HG03159 (cell line): ENCODE data around the gene OPCML.

Experiments used
- ATAC-seq: cut with Tn5 transposase; IDR thresholded peaks from one replicate; pipeline ENCODE4 v1.9.1; 2021; ENCODE audit warnings: mild to moderate bottlenecking, moderate library complexity; ENCODE audit not compliant: unreplicated experiment

The OPCML gene

DNA sequence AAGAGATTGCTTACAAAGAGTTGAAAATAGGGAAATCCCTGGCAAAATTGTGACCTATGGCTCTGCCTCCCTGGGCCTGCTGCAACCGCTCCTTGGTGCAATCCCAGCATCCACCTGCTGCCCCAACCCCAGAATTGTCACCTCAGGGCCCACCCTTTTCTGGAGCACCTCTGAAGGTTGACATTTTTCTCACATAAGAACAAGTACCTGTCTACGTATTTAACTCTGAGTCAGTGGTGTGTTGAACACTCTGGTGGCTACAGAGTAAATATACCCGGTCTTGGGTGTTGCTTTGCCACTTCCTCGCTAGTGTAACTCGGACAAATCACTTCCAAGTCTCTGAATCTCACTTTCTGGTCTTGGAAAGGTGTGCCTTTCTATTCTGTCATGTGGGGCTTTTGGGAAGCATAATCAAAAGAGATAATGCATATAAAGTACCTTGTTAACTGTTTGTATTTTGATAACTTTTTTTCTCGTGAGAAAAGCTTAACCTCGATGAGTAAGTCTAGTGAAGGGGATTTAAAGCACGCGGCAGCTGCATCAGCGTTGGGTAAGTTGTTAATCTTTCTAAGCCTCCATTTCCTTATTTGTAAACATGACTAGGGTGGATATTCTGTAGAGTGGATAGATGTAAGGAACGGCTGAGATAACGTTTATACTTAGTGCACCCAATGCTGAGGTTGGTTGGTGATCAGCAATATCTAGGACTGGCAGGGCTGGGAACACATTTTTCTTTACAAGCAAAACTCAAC, 881.2 kb downstream of the OPCML start:
- ATAC-seq = no peak

DNA sequence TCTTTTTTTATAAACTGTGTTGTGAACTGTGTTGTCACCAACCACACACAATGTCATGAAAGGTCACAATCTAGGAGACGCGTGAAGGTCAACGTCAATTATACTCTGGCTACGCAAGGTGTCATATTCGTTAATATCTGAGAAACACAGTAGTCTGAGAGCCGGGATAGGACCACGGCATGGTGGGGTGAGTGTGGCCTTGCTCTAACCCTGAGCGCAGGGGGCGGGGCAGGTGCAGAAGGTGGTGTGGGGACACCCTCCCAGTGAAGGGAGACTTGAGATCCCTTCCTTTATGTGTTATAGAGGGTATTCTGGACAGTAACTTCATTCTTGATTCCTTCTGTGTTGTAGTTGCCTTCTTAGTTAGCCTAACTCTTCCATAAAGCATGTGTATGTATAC, 883.0 kb downstream of the OPCML start:
- no peak for ATAC-seq

GRCh38 chr11:132648851-132649250, 883.5 kb downstream of the OPCML start:
- ATAC-seq = no peak

DNA sequence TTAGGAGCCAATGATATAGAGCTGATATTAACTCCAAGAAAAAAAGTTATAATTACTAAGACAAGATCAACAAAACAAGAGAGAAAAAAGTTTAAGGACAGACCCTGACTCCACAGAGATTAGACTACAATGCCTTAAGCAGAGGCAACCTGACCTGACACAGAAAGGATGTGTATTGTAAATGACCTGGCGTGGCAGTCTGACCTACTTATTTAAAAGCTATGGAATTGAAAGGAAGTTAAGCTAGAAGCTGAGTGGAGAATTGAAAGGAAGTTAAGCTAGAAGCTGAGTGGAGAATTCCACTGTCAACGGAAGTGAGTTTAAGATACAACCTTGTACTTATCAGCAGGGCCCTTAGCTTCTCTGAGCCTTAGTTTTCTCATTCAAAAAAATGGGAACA, 885.4 kb downstream of the OPCML start:
- ATAC-seq = no peak

DNA sequence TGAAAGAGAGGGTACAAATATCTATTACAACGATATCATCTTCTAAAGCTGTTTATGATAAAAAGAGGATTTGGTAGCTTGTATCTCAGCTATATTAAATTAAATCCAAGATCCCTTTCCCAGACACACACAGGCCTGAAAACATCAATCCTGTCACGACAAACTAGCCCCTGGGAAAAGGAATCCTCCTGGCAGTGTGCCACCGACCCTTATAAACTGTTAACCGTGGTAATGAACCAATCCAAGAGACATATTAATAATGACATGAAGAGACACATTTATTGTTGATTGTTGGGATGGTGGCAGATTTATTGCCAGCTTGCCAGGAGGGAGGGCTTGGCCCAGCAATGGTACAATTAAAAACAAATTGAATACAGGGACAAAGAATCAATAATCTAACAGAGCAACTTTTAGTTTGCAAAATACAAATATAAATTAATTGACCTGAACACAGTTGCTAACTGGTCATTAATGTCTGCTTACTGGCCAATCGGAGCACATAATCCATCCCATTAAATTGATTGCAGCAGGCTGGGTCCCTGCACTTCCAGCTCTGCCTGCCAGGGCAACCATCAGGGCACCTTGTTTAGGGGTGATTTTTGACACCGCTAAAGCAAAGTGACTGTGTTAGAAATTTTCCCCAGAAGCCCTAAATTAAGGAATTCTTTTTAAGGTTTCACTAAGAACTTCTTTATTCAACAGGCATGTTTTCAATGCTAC, 887.6 kb downstream of the OPCML start:
- ATAC-seq = no peak

GRCh38 chr11:132643239-132643638, 889.1 kb downstream of the OPCML start:
- no peak for ATAC-seq

DNA sequence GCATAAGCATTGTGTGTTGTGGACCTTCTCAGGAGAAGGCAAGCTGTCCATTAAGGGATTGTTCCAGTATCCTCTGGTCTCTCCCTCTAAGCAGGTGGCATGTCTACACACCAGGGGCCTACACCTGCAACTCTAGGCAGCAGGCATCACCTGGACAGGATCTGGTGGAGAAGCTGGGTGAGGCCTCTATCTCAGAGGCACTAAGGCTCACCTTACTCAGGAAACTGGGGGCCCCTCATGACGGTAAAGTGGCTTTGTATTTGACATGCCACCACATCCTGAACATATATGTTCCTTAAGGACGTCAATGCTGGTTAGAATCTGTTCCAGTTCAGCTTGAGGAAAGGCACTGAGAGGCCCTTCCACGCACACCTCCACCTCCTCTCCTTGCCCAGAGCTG, 891.3 kb downstream of the OPCML start:
- no peak for ATAC-seq

- ATAC-seq = no peak
Observed at GRCh38 chr11:132639986-132640385, 892.3 kb downstream of the OPCML start.

GRCh38 chr11:132639403-132639802, 892.9 kb downstream of the OPCML start:
- no peak for ATAC-seq

DNA sequence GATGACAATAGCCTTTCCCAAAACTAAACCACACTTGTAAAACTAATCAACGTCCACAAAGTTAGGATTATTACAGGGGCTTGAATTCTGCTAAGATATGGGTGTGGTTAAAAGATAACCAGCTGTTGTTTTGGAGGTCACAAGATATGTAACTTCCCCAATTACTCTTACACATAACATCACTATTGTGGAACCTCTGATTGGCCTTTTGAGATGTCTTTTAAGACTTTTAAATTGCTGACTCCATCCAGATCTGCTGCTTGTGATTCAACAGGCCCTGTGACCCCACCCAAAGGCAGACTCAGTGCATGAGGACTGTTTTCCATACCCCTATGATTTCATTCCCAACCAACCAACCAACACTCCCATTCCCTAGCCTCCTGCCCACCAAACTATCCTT, 893.9 kb downstream of the OPCML start:
- ATAC-seq = no peak

DNA sequence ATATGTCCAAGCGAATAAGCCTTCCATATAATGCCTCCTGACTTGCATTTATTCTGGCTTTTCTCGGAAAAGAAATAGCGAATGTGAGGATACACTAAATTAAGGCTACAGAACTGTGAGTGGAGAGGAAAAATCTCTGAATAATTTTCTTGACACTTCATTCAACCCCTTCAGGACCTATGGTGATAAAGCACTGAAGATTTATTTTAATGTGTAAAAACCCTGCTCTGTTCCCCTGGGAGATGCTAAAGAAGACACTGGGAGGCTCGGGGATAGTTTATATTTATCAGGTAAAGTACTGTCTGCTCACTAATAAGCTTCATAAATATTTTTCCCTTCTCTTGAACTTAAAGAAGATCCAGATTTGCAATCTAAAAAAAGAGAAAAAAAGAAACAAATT, 895.8 kb downstream of the OPCML start:
- no peak for ATAC-seq

DNA sequence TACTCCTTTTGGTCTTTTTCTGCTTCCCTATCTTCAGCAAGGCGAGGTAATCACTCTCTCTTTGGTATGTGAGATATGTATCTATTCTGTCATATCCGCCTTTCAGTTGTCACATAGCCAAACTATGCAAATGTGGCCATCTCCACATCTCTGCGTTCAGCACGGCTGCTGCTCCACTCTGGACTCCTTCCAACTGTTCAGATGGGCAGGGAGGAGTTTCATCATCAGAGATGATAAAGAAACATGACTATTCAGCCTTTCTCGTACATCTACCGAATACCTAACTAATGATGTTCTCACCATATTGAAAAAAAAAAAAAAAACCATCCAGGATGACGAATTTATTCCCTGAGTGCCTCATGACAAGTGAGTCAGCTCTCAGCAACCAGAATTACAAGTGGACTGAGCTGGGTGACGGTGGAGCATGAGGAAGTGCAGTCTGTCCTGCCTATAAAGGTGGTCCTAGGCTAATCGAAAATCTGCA, 899.6 kb downstream of the OPCML start:
- ATAC-seq = no peak

GRCh38 chr11:132631989-132632388, 900.3 kb downstream of the OPCML start:
- no peak for ATAC-seq

GRCh38 chr11:132627981-132628380, 904.3 kb downstream of the OPCML start:
- ATAC-seq = no peak

DNA sequence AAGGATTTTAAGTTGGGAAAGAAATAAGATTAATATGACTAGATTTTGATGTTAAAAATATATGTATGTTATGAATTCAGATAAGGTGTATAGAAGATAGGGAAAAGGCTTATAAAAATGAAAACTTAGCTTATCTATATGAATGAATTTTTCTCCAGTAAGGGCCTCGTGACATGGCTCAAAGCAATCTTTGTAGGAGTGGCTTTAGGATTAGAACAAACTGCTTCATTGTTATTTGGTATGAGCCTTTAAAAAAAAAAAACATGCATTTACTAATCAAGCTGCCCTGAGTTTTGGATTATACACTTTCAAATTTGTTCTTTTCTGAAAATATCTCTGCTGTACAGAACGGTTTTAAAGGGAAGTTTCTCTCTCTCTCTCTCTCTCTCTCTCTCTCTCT, 905.9 kb downstream of the OPCML start:
- no peak for ATAC-seq

DNA sequence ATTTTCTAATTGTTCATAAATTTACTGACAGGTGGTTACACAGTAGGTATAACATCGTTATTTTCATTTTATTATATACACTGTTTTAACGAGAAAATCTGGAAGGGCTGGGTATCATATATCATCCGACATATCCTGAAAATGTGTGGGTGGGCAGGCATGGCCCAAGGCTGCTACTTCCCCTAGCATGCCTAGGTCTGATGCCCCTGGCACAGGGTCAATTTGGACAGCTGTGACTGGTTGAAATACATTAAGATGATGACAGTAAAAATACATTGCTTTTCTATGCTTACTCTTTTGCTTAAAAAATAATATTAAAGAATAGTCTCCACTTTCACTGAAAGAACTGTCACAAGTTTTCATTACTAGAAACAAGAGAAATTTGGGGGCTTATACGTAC, 908.8 kb downstream of the OPCML start:
- ATAC-seq = no peak

DNA sequence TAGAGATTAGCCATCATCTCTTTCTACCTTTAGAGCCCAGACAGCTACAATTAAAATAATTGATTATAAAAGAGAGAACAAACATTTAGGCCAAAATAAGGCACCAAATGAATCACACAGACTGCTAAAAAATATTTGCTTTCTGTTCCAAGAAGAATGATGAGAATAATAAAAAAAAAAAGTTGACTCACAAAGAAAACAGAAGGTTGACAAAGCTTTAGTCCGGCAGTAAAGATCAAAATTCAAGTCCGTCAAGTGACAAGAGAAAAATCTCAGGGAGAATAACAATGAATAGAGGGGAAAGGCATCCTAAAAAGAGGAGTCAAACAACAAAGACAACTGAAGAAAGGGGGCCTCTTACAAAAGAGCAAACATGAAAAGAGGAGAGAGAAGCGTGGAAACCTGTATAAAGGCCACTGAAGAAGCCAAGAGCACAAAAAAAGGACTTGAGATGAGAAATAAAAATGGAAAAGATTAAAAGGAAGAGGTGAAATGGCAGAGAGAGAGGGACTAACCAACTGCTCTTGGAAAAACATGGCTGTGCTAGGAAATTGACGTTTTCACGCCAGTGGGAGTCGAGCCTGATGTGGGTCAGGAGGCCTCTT, 910.2 kb downstream of the OPCML start:
- ATAC-seq = no peak

- ATAC-seq = no peak
Observed at GRCh38 chr11:132620423-132620822, 911.9 kb downstream of the OPCML start.

DNA sequence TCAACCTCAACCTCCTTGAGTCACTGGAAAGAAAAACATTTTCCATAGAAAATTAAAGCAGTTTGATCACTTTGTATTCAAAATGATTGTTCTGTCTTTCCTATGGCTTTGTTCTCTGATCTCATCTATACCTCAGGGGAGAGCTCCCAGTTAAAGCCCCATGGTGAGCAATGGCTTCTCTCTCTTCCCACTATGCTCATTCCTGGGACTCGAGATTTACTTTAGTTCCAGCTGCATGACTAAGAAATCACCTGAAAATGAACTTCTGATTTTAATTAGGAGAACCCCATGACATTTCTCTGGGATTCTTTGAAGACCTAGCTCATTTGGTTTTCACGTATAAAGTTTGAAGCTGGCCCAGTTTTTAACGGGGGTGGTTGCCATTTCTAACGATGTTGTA, 921.5 kb downstream of the OPCML start:
- ATAC-seq = no peak

DNA sequence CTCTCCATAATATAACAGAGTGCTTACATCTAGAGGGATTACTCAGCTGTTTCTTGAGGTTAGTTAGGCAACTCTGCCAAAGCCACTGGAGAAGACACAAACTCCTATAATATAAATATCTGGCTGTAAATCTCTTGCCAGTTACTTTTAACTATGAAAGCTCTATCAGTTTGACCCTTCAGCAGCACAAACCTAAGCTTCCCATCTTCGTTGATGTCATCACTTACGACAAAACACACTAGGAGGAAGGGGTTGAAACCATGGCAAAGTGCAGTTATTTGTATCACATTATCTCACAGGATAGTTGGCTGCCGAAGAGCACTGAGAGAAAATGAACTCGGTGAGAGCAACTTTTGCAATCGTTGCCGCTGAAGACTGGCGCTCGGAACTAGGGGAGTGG, 922.1 kb downstream of the OPCML start:
- no peak for ATAC-seq

GRCh38 chr11:132607575-132607974, 924.7 kb downstream of the OPCML start:
- no peak for ATAC-seq
